Measurements from ENCODE around the gene PRKCH.

Gene PRKCH

GRCh38 chr14:61589691-61590581 is 268.6 kb downstream of the PRKCH start:
- DNase-seq (ENCODE audit: low read depth): no peak

GRCh38 chr14:61591862-61592261 is 270.5 kb downstream of the PRKCH start:
- DNase-seq (ENCODE audit: low read depth): no peak

DNA sequence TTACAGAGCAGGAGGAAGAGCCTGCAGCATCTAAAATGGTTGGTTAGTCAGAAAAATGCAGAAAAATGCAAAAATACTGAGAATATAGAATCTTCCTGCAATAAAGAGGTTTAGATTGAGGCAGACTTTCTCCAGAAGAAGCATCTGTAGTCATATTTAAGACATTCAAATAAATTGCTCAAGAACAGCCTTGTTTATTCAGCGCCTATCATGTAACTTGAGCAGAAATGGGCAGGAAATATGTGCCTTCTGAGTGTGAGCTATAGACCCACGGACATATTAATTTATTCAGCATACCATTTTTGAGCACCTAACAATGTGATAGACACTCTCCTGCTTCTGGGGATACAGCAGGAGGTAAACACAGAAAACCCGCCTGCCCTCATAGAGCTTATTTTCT is 272.0 kb downstream of the PRKCH start:
- no peak for DNase-seq (ENCODE audit: low read depth)

GRCh38 chr14:61596990-61597389 is 275.6 kb downstream of the PRKCH start:
- no peak for DNase-seq (ENCODE audit: low read depth)

DNA sequence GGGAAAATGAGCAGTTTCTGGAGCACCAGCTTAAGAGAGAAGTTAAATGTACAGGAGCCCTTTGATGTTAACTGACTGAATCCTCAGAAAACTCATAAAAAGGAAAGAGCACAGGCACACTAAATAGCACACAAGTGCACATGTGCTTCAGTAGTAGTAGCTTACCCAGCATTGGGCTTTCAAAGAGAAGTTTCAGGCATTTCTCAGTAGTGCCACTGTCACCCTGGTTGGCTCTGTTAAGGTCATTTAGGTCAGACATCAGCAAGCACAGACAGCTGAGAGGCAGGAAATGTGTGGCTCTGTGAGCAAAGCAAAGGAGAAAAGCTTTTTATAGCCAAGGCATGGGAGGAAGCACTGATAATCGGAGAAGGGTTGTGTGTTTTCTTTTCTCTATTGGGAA is 277.6 kb downstream of the PRKCH start:
- no peak for DNase-seq (ENCODE audit: low read depth)

DNA sequence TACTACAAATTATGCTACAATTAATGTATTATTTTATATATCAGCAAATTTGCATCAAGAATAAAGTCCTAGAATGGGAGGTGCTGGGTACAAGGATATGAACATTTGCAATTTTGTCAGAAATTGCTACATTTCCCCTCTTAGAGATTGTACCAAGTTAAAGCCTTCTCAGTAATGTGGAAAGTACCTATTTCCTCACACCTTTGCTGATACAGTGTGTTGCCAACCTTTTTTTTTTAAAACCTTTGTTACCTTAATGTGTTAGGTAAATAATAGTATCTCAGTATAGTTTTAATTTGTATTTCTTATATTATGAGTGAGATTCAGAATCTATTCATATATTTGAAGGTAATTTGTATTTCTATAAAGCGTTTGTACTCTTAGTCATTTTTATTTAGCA is 278.6 kb downstream of the PRKCH start:
- no peak for DNase-seq (ENCODE audit: low read depth)

Measured in ELR (cell line).